ENCODE results near the gene BAIAP2.

BAIAP2 gene

DNA sequence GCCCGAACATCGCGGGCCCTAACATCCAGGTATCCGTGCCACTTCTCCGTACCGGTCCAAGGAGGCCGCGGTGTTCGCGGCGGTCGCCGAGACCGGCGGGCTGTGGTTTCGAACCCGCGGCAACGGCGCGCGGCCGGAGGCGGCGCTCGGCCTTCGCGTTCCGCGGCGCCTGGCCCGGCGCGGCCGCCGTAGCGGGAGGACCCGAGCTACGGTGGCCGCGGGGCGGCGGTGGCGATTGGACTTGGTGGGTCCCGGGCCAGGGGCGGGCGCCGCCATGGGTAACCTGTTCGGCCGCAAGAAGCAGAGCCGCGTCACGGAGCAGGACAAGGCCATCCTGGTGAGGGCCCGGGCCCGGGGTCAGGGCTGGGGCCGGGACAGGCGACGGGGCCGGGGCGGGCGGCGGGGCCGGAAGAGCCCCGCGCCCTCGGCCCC is 43.3 kb upstream of the BAIAP2 start, which contains the start of gene CHMP6:
Gene CHMP6 (plus strand): TSS at position 197 of the 432 bp plus-strand sequence. CDS start 78 bp downstream, at position 275.
- peak within 1 kb of the TSS; percentile 94 for H3K4me3 ChIP-seq
- H3K27ac ChIP-seq, result peak within 1 kb of the TSS; percentile 62 to 66
- peak; percentile 78 for DNase-seq (ENCODE audit: low spot score)
- TF ChIP-seq CTCF (IDR thresholded peaks at IDR 0.05), result no peak

- no peak for TF ChIP-seq CTCF (IDR thresholded peaks at IDR 0.05)
- peak overlapping the region; percentile 62 to 66 for H3K27ac ChIP-seq
- peak; percentile 73 for DNase-seq (ENCODE audit: low spot score)
- H3K4me3 ChIP-seq, result peak overlapping the region; percentile 94
Observed at GRCh38 chr17:80992077-80992947, 42.6 kb upstream of the BAIAP2 start.

- DNase-seq (ENCODE audit: low spot score), result no peak
- Histone ChIP-seq H3K27ac (no peak overlapping the region), H3K4me3 (peak overlapping the region; percentile 94)
- TF ChIP-seq CTCF (IDR thresholded peaks at IDR 0.05), result no peak
Observed at GRCh38 chr17:80992948-80993624, 41.9 kb upstream of the BAIAP2 start.

DNA sequence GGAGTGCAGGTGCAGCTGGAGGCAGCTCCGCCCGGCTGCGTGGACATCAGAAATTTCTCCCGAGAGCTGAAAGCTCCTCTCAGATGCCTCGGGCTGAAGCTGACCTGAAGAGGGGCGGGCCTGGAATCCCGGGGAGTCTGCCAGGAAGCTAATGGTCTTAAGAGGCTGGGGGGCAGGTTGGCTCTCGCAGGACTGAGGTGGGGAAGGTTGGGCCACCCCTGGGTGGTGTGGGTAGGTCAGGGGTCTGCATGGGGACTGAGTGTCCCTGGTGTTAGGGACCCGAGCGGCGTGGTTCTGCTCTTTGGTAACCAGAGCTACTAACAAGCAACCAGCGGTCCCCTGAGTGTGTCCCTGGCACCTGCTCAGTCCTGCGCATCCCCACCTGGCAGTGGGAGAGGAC is 39.8 kb upstream of the BAIAP2 start:
- no peak for DNase-seq (ENCODE audit: low spot score)
- no peak overlapping the region for H3K27ac ChIP-seq
- no peak for TF ChIP-seq CTCF (IDR thresholded peaks at IDR 0.05)
- H3K4me3 ChIP-seq, result no peak overlapping the region

- no peak for TF ChIP-seq CTCF (IDR thresholded peaks at IDR 0.05)
- Histone ChIP-seq H3K4me3 (no peak overlapping the region), H3K27ac (no peak overlapping the region)
- DNase-seq (ENCODE audit: low spot score), result no peak
Observed at GRCh38 chr17:80996422-80997305, 38.3 kb upstream of the BAIAP2 start.

DNA sequence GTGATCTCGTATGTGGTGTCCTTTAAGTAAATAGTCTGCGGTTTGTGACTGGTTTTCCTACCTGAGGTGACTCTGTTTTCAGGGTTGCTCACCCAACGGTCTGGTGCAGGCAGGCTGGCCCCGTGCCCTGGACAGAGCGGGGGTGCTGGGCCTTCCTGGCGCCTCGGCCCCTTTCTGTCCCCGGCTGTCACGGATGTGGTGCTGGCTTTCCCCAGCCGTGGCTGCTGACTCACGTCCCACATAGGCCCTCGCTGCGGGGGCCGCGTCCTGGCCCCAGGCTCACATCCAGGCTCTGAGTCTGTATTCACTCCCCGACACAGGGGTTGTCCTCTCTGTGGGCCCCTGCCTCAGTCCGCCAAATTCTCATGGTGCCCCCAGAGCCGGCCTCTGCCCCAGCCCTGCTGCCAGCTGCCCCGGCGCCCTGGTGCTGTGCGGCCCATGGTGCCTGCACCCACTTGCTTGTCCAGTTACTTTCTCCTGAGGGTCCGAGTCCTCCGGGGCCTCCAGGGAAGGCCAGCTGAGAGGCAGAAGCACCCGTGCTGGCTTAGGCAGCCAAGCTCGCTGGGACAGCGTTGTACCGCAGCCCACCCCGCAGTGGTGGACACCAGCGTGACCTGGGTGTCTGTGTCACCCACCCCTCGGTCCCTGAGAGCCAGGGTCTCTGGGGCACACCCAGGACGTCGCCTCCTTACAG is 37.4 kb upstream of the BAIAP2 start:
- no peak for TF ChIP-seq CTCF (IDR thresholded peaks at IDR 0.05)
- Histone ChIP-seq H3K4me3 (no peak overlapping the region), H3K27ac (no peak overlapping the region)
- no peak for DNase-seq (ENCODE audit: low spot score)

All from coronary artery (tissue), 2 donors.